Uterus (tissue), 4 donors: ENCODE measurements around the gene POU2AF2. TPM values are rescaled to one million over a fixed set of nuclear protein-coding genes. Genes with fewer than 3 reads are reported as not detected.

Experiments
- DNase-seq, 2 donors: peaks; one replicate each; pipeline ENCODE4 v3.0.0-alpha.2; 2019 to 2020
- H3K27ac ChIP-seq, 2 donors: fragments of 200-600 bp; sonication (generic); 1 replicate in 1 of 2; 2 replicates in 1 of 2; pipeline ENCODE4 v1.5.1; 2016 to 2018
- H3K27me3 ChIP-seq, 2 donors: fragments of 200-600 bp; sonication (generic); one replicate each; pipeline ENCODE4 v1.5.1; 2018 to 2019; ENCODE audit warnings: control low read depth in 1 of 2
- H3K36me3 ChIP-seq, 2 donors: fragments of 200-600 bp; sonication (generic); one replicate each; pipeline ENCODE4 v1.5.1; 2019; ENCODE audit warnings: control low read depth in 1 of 2
- H3K4me1 ChIP-seq, 2 donors: fragments of 200-600 bp; sonication (generic); one replicate each; pipeline ENCODE4 v1.5.1; 2018 to 2019; ENCODE audit warnings: control low read depth in 1 of 2
- H3K4me3 ChIP-seq, 2 donors: fragments of 200-600 bp; sonication (generic); 1 replicate in 1 of 2; 2 replicates in 1 of 2; pipeline ENCODE4 v1.5.1; 2018 to 2019; ENCODE audit warnings: mild to moderate bottlenecking in 1 of 2
- H3K9me3 ChIP-seq, 2 donors: fragments of 200-600 bp; sonication (generic); one replicate each; pipeline ENCODE4 v1.5.1; 2019; ENCODE audit warnings: control low read depth in 1 of 2
- POLR2A ChIP-seq, 2 donors: fragments of 450-650 bp; IDR thresholded peaks; one replicate each; pipeline ENCODE4 v1.6.1; 2016; ENCODE audit warnings: antibody characterized with exemption in 2 of 2, mild to moderate bottlenecking in 1 of 2, moderate library complexity in 1 of 2
- intact Hi-C: fragments of 100-400 bp; cut with DNase I; formaldehyde crosslinking; loops from one replicate; pipeline ENCODE4 v1.15.1; 2023; ENCODE audit warnings: low total_unique reads
- total RNA-seq, 4 donors: library from RNA; depleted of rRNA in 3 of 4; stranded (reverse); fragments of >200 nt in 3 of 4; gene quantifications; one replicate each; pipeline versions ENCODE4 v1.1.0 to v1.2.4, GENCODE V29; 2014 to 2023
- TF ChIP-seq, protein P1 (sequence below), 4 experiments: fragments of 200-600 bp in 2 of 4; fragments of 450-650 bp in 2 of 4; sonication (generic) in 2 of 4; IDR thresholded peaks; one replicate each; pipeline ENCODE4 v1.5.1; 2016 to 2019; ENCODE audit warnings: antibody characterized with exemption in 4 of 4, mild to moderate bottlenecking in 2 of 4, moderate library complexity in 1 of 4
- donor health status: DM: yes; HTN: yes; CAD: no.

POU2AF2 gene, protein sequence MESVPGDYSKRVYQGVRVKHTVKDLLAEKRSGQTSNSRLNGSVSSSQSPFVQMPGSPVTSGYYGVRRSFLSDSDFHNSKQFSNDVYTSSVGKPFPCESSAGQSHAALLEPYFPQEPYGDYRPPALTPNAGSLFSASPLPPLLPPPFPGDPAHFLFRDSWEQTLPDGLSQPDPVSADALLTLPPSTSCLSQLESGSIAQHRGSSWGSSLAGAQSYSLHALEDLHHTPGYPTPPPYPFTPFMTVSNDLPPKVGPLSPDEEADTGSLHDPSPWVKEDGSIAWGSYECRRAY
- not detected for total RNA-seq

- DNase-seq = no peak
- no peaks in the 10 kb centered on the region for H3K36me3 ChIP-seq
- H3K4me3 ChIP-seq = no peak within 1 kb of the TSS
- no peak for TF ChIP-seq POLR2A (IDR thresholded peaks at IDR 0.05)
- TF ChIP-seq, protein P1, sequence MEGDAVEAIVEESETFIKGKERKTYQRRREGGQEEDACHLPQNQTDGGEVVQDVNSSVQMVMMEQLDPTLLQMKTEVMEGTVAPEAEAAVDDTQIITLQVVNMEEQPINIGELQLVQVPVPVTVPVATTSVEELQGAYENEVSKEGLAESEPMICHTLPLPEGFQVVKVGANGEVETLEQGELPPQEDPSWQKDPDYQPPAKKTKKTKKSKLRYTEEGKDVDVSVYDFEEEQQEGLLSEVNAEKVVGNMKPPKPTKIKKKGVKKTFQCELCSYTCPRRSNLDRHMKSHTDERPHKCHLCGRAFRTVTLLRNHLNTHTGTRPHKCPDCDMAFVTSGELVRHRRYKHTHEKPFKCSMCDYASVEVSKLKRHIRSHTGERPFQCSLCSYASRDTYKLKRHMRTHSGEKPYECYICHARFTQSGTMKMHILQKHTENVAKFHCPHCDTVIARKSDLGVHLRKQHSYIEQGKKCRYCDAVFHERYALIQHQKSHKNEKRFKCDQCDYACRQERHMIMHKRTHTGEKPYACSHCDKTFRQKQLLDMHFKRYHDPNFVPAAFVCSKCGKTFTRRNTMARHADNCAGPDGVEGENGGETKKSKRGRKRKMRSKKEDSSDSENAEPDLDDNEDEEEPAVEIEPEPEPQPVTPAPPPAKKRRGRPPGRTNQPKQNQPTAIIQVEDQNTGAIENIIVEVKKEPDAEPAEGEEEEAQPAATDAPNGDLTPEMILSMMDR (IDR thresholded peaks at IDR 0.05) = no peak
- peaks cover 0 to under 1% of the 10 kb centered on the region in 2 donors for H3K27me3 ChIP-seq
- no peaks in the 10 kb centered on the region for H3K4me1 ChIP-seq
- H3K27ac ChIP-seq = no peak within 1 kb of the TSS
- no peaks in the 10 kb centered on the region for H3K9me3 ChIP-seq
- intact Hi-C loops = no loop called here
These were observed at the start of gene POU2AF2 for GRCh38 chr11:111245425-111245824. Gene POU2AF2 (plus strand): TSS chr11:111245725. CDS start chr11:111245854, 129 bp downstream.

DNA sequence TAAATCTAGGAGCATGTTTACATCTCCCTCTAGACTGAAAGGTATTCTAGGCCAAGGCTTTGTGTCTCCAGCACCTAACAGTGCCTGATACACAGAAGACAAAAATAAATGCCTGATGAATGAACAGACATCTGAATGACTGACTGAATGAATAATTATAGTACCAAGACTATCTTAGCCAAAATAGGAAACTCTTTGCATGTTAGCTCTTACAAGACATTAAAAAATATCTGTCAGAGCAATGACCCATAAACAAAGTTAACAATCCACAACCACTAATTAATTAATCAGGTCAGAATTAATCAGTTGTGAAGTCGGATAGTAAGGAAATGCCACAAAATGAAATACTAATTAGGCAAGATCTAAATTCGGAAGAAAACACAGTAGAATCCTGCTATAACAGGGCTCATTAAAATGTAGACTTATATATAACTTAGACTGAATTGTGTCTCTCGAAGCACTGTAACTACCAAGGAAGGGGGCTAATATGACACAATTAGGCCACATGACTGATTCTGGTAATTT, 45.5 kb upstream of the POU2AF2 start:
- H3K27ac ChIP-seq = no peak overlapping the region
- no peak for DNase-seq
- TF ChIP-seq POLR2A (IDR thresholded peaks at IDR 0.05) = no peak
- TF ChIP-seq, protein P1 (IDR thresholded peaks at IDR 0.05) = no peak
- H3K4me3 ChIP-seq = no peak overlapping the region
- no peaks in the 10 kb centered on the region for H3K4me1 ChIP-seq
- H3K27me3 ChIP-seq = no peaks in the 10 kb centered on the region
- H3K9me3 ChIP-seq = no peaks in the 10 kb centered on the region
- no peaks in the 10 kb centered on the region for H3K36me3 ChIP-seq
- intact Hi-C loops = no loop called here

- no peak overlapping the region for H3K27ac ChIP-seq
- H3K9me3 ChIP-seq = no peaks in the 10 kb centered on the region
- H3K27me3 ChIP-seq = no peaks in the 10 kb centered on the region
- H3K36me3 ChIP-seq = no peaks in the 10 kb centered on the region
- intact Hi-C loops = no loop called here
- H3K4me3 ChIP-seq = no peak overlapping the region
- DNase-seq = no peak
- H3K4me1 ChIP-seq = no peaks in the 10 kb centered on the region
- no peak for TF ChIP-seq POLR2A (IDR thresholded peaks at IDR 0.05)
- TF ChIP-seq, protein P1 (IDR thresholded peaks at IDR 0.05) = no peak
These were observed 41.3 kb upstream of the POU2AF2 start for GRCh38 chr11:111204211-111204610.

- H3K36me3 ChIP-seq = no peaks in the 10 kb centered on the region
- H3K27ac ChIP-seq = no peak overlapping the region
- H3K9me3 ChIP-seq = no peaks in the 10 kb centered on the region
- H3K4me3 ChIP-seq = no peak overlapping the region
- TF ChIP-seq, protein P1 (IDR thresholded peaks at IDR 0.05) = no peak
- intact Hi-C loops = no loop called here
- H3K27me3 ChIP-seq = no peaks in the 10 kb centered on the region
- DNase-seq = no peak
- H3K4me1 ChIP-seq = no peaks in the 10 kb centered on the region
These were observed 39.7 kb upstream of the POU2AF2 start for GRCh38 chr11:111205632-111206385.

DNA sequence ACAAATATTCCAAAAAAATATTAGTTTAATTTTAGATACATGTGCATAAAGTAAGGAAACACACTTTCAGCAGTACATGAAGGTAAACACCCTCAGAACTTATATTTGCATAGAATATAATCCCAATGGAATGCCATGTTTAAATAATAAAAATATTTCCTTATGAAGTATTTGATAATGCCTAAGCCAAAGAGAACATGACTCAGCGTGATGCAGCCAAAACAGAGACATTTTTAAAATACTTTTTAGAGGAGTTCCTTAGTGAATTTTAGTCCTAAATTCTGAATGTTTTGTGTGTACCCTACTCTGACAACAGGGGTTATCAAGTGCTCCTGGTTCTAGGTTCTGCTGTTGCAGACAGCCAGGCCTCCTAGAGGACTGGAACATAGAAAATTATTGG, 39.1 kb upstream of the POU2AF2 start:
- no peaks in the 10 kb centered on the region for H3K9me3 ChIP-seq
- no peak overlapping the region for H3K27ac ChIP-seq
- H3K4me1 ChIP-seq = no peaks in the 10 kb centered on the region
- no peak for TF ChIP-seq POLR2A (IDR thresholded peaks at IDR 0.05)
- DNase-seq = no peak
- no peaks in the 10 kb centered on the region for H3K36me3 ChIP-seq
- intact Hi-C loops = no loop called here
- no peak overlapping the region for H3K4me3 ChIP-seq
- no peaks in the 10 kb centered on the region for H3K27me3 ChIP-seq
